Gastrocnemius medialis (tissue), 4 donors: Measurements from ENCODE around the gene CSPG5. TPM values are rescaled to one million over a fixed set of nuclear protein-coding genes. Genes with fewer than 3 reads are reported as not detected.

Experiments used
- ATAC-seq, 2 donors: fragments of 150-250 bp; one replicate each; pipeline ENCODE4 v1.9.1; 2016
- DNase-seq, 2 donors: peaks; one replicate each; pipeline ENCODE4 v3.0.0-alpha.2; 2019
- H3K27ac ChIP-seq, 4 donors: fragments of 200-600 bp; sonication (generic); 1 replicate in 1 of 4; 2 replicates in 3 of 4; pipeline ENCODE4 v1.5.1; 2016 to 2018; ENCODE audit warnings: mild to moderate bottlenecking in 2 of 4, moderate library complexity in 1 of 4
- H3K27me3 ChIP-seq, 3 donors: fragments of 200-600 bp; sonication (generic) in 2 of 3; 1 replicate in 1 of 3; 2 replicates in 2 of 3; pipeline versions ENCODE4 v1.5.1 to v1.6.0; 2016 to 2019; ENCODE audit warnings: mild to moderate bottlenecking in 1 of 3, moderate library complexity in 1 of 3
- H3K36me3 ChIP-seq, 2 donors: fragments of 200-600 bp; sonication (generic) in 1 of 2; one replicate each; pipeline ENCODE4 v1.5.1; 2017 to 2018
- H3K4me1 ChIP-seq, 2 donors: fragments of 200-600 bp; sonication (generic) in 1 of 2; one replicate each; pipeline ENCODE4 v1.5.1; 2016 to 2017; ENCODE audit warnings: mild to moderate bottlenecking in 2 of 2
- H3K4me3 ChIP-seq, 4 donors: fragments of 200-600 bp; sonication (generic) in 3 of 4; 1 replicate in 1 of 4; 2 replicates in 3 of 4; pipeline ENCODE4 v1.5.1; 2016 to 2019; ENCODE audit warnings: mild to moderate bottlenecking in 2 of 4
- H3K9me3 ChIP-seq, 3 donors: fragments of 200-600 bp; sonication (generic) in 2 of 3; 1 replicate in 1 of 3; 2 replicates in 2 of 3; pipeline ENCODE4 v1.5.1; 2016 to 2019
- CTCF ChIP-seq, 5 experiments: fragments of 450-650 bp in 3 of 5; fragments of 200-600 bp in 2 of 5; sonication (generic) in 2 of 5; IDR thresholded peaks in 4 of 5; conservative IDR thresholded peaks in 1 of 5; 1 replicate in 4 of 5; 2 replicates in 1 of 5; pipeline ENCODE4 v1.5.1; 2016 to 2019; ENCODE audit warnings: antibody characterized with exemption in 5 of 5, mild to moderate bottlenecking in 3 of 5, moderate library complexity in 3 of 5
- POLR2A ChIP-seq, 2 donors: fragments of 450-650 bp; IDR thresholded peaks; one replicate each; pipeline ENCODE4 v1.6.1; 2017; ENCODE audit warnings: antibody characterized with exemption in 2 of 2, mild to moderate bottlenecking in 2 of 2, moderate library complexity in 2 of 2
- in situ Hi-C, 4 donors: fragments of 200-750 bp; cut with MboI; loops; one replicate each; pipeline versions ENCODE4 v1.15.0 to v1.8.0; 2017; ENCODE audit warnings: low sequenced_read_pairs in 4 of 4
- intact Hi-C: fragments of 100-400 bp; cut with DNase I; formaldehyde crosslinking; loops from one replicate; pipeline ENCODE4 v1.15.1; 2023; ENCODE audit warnings: low total_unique reads
- total RNA-seq, 4 donors: library from RNA; depleted of rRNA; stranded (reverse); fragments of >200 nt; gene quantifications; one replicate each; pipeline versions ENCODE4 v1.1.0 to v1.2.3, GENCODE V29; 2016

The CSPG5 gene
- total RNA-seq, 4 donors from 2014 or later = 0.16 to 0.87 (median 0.29) TPM

DNA sequence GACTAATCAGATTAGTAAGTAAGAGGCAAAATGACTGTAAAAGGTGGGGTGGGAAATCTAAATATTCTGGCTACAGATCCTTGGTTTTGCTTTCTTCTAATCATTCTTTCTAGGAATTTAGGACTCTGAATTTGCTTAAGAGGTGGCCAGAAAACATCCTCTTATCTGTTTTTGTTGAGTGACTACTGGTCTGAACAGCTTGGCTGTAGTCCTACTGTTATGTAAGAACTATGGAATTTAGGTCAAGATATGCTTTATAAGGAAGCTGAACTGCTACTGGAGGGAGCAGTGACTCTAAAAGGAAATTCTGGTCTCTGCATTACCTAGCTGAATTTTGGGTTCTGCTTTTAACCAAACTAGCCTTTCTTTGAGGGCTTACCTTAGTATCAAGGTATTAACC, 33.5 kb upstream of the CSPG5 start:
- peak overlapping the region in 2 of 4 donors; percentile 9 to 48 for H3K27ac ChIP-seq

DNA sequence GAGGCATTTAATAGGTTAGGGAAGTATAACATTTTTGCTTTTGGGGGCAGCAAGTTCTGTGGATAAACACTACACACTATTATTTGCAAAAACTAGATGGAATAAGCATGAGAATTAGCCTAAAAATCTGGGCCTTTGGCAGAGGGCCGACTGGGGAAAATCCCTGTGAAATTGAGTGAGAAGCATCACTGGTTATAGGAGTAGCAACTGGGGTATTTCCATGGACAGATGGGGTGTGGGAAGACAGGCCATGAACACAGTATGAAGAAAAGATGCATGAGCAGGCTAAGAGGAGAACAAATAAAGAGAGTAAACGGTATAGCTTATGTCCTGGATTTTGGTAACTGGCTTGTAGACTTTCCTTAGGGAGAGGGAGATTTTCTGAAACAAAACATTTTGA, 32.9 kb upstream of the CSPG5 start:
- DNase-seq = no peak
- H3K4me1 ChIP-seq = peaks cover 32 to 45% of the 10 kb centered on the region in 2 donors
- peak overlapping the region in 2 of 4 donors; percentile 9 to 46 for H3K27ac ChIP-seq
- no peak for TF ChIP-seq POLR2A (IDR thresholded peaks at IDR 0.05)
- no peak for TF ChIP-seq CTCF (IDR thresholded peaks at IDR 0.05 in 4 of 5, conservative IDR thresholded peaks at IDR 0.05 in 1 of 5)
- no peaks in the 10 kb centered on the region for H3K9me3 ChIP-seq
- intact Hi-C loops = loop anchor here (5.0 kb wide), 1 partner anchor 166 kb away; no protein-coding TSS in a partner anchor
- H3K27me3 ChIP-seq = no peaks in the 10 kb centered on the region
- in situ Hi-C loops = no loop called here
- H3K36me3 ChIP-seq = peaks cover 0 to 14% of the 10 kb centered on the region in 2 donors
- no peak overlapping the region for H3K4me3 ChIP-seq
- ATAC-seq = no peak

More for the DNA sequence above, 33.5 kb upstream of the CSPG5 start:
- Histone ChIP-seq H3K36me3 (peaks cover 0 to 18% of the 10 kb centered on the region in 2 donors), H3K27me3 (no peaks in the 10 kb centered on the region), H3K4me1 (peaks cover 32 to 45% of the 10 kb centered on the region in 2 donors), H3K4me3 (no peak overlapping the region), H3K9me3 (no peaks in the 10 kb centered on the region)
- in situ Hi-C loops = no loop called here
- TF ChIP-seq CTCF (IDR thresholded peaks at IDR 0.05 in 4 of 5, conservative IDR thresholded peaks at IDR 0.05 in 1 of 5) (no peak), POLR2A (IDR thresholded peaks at IDR 0.05) (no peak)
- peak in 1 of 2 donors; percentile 59 for ATAC-seq
- DNase-seq = no peak
- intact Hi-C loops = loop anchor here (5.0 kb wide), 1 partner anchor 165 kb away; no protein-coding TSS in a partner anchor

DNA sequence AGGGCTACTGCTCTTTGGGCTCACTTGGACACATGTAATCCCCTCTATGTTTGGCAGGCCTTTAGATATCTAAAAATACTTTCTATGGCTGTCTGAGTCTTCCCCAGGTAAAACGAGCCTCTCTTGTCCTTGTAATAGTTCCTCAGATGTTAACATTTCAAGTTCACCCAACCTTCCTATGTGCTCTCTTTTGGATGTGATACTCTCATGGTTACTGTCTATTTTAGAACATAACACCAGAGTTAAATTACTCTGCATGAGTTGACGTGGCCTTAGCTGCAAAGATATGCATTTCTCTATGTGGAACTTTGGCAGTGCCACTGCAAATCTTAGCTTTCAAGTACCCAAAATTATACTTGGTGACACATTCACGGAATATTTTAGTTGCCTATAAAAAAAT, 31.9 kb upstream of the CSPG5 start:
- no peak for TF ChIP-seq POLR2A (IDR thresholded peaks at IDR 0.05)
- no peak for TF ChIP-seq CTCF (IDR thresholded peaks at IDR 0.05 in 4 of 5, conservative IDR thresholded peaks at IDR 0.05 in 1 of 5)
- Histone ChIP-seq H3K27me3 (no peaks in the 10 kb centered on the region), H3K4me1 (peaks cover 32 to 45% of the 10 kb centered on the region in 2 donors), H3K4me3 (no peak overlapping the region), H3K27ac (peak overlapping the region; percentile 9 to 39 (median 14)), H3K36me3 (peaks cover 0 to 14% of the 10 kb centered on the region in 2 donors), H3K9me3 (no peaks in the 10 kb centered on the region)
- DNase-seq (no peak), ATAC-seq (peak in 1 of 2 donors; percentile 86)
- in situ Hi-C loops = no loop called here
- intact Hi-C loops = loop anchor here (5.0 kb wide), 1 partner anchor 167 kb away; no protein-coding TSS in a partner anchor

DNA sequence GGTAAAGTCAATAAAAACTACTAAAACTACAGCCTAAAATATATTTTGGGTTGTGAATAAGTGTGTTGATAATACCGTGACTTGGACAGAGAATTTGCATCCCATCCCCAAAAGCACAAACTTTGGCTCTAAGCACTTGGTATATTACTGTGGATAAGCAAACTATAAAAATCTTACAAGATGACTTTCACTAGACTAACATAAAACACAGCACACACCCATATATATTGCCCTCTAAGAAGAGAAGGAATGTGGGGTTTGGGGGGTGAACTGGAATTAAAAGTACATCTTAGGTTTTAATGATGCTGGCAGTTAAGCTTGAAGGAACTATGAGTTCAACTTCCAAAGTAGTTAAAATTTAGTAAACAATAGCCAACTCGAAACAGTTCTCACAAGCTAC, 28.7 kb upstream of the CSPG5 start:
- Histone ChIP-seq H3K27me3 (no peaks in the 10 kb centered on the region), H3K27ac (no peak overlapping the region), H3K36me3 (peaks cover 0 to 22% of the 10 kb centered on the region in 2 donors), H3K4me3 (no peak overlapping the region), H3K9me3 (no peaks in the 10 kb centered on the region), H3K4me1 (peaks cover 24 to 30% of the 10 kb centered on the region in 2 donors)
- DNase-seq (no peak), ATAC-seq (no peak)
- no peak for TF ChIP-seq POLR2A (IDR thresholded peaks at IDR 0.05)
- TF ChIP-seq CTCF (IDR thresholded peaks at IDR 0.05 in 4 of 5, conservative IDR thresholded peaks at IDR 0.05 in 1 of 5) = no peak
- in situ Hi-C loops (no loop called here), intact Hi-C loops (no loop called here)

DNA sequence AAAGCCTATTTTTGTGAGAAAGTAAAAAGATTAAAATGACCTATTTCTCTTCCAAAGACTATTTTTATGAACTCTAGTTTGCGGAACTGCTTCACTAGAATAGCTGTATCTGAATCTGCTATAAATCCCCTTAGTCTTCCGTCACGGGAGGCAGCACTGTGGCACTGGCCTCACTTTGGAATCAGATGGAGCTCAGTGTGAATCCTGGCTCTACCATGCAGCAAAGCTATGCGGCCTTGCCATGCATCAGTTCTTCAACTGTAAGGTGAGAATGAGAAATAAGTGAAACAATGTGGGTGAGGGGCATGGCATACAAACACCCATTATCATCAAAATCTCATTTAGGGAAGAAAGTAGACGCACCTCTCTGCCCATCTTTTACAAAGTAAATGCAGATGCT, 27.5 kb upstream of the CSPG5 start:
- Histone ChIP-seq H3K4me1 (peaks cover 13 to 19% of the 10 kb centered on the region in 2 donors), H3K36me3 (peaks cover 0 to 22% of the 10 kb centered on the region in 2 donors), H3K27ac (no peak overlapping the region), H3K27me3 (no peaks in the 10 kb centered on the region), H3K9me3 (no peaks in the 10 kb centered on the region), H3K4me3 (no peak overlapping the region)
- in situ Hi-C loops = no loop called here
- DNase-seq = no peak
- intact Hi-C loops = no loop called here
- ATAC-seq = no peak
- no peak for TF ChIP-seq CTCF (IDR thresholded peaks at IDR 0.05 in 4 of 5, conservative IDR thresholded peaks at IDR 0.05 in 1 of 5)
- no peak for TF ChIP-seq POLR2A (IDR thresholded peaks at IDR 0.05)
